Motor neuron (in vitro differentiated cells): ENCODE measurements around the gene CNIH1. TPM values are rescaled to one million over a fixed set of nuclear protein-coding genes. Genes with fewer than 3 reads are reported as not detected.
"Not testable (repeated sequence)": the region's sequence is repeated elsewhere in the genome, so short reads cannot be mapped to it uniquely, and the experiment has no call there.

Source experiments
- ATAC-seq, 8 experiments: fragments of 200-7000 bp; cut with Tn5 transposase; replicated peaks in 6 of 8; 2 replicates each; pipeline ENCODE4 v1.8.0; 2021; ENCODE audit warnings: mild to moderate bottlenecking in 8 of 8, moderate library complexity in 8 of 8
- H3K27ac ChIP-seq, 2 donors: fragments of 250-450 bp; sonication (Bioruptor Pico); 2 replicates each; pipeline ENCODE4 v1.9.0; 2021; ENCODE audit warnings: antibody characterized with exemption in 2 of 2, mild to moderate bottlenecking in 2 of 2, moderate library complexity in 1 of 2
- H3K4me1 ChIP-seq, 2 donors: fragments of 250-450 bp; sonication (Bioruptor Pico); replicated peaks in 1 of 2; 2 replicates each; pipeline ENCODE4 v1.6.1; 2021; ENCODE audit warnings: antibody characterized with exemption in 2 of 2, mild to moderate bottlenecking in 2 of 2, moderate library complexity in 1 of 2
- H3K4me3 ChIP-seq, 5 donors: fragments of 250-450 bp; sonication (Bioruptor Pico); 2 replicates each; pipeline ENCODE4 v1.9.0; 2021; ENCODE audit warnings: antibody characterized with exemption in 5 of 5, mild to moderate bottlenecking in 5 of 5, moderate library complexity in 4 of 5
- WGBS, 10 experiments: fragments of 450-650 bp; shearing (Covaris generic); methylation state at CpG; one replicate each; pipeline ENCODE4 v1.0.0; 2022; 5-methylcytosine and 5-hydroxymethylcytosine counted together
- in situ Hi-C, 9 experiments: fragments of 400-800 bp; cut with MboI; loops; one replicate each; pipeline ENCODE4 v1.15.0; 2021; ENCODE audit warnings: low sequenced_read_pairs in 9 of 9, low pct_unique_long_range_greater_than_20kb in 2 of 9; ENCODE audit not compliant: unreplicated experiment in 9 of 9
- total RNA-seq, 8 experiments: library from RNA; unstranded; fragments of 300-600 nt; gene quantifications; 2 replicates each; pipeline versions ENCODE4 v1.2.3 to v1.2.4, GENCODE V29; 2022

CNIH1 gene
- total RNA-seq, 8 experiments from 2014 or later, result 47.7 to 243 (median 78.3) TPM

DNA sequence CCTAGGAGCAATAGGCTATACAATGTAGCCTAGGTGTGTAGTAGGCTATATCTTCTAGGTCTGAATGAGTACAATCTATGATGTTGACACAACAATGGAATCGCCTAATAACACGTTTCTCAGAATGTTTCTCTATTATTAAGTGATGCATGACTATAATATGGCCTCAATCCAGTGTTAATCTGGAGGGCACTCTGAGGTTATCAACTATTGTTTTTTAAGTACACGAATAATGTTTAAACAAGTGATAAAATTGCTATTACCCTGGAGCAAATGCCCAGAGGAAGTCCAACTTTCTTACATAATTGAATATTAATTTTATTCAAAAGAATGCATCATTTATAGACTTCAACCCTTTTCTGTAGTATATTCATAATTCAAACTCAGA is 16.4 kb upstream of the CNIH1 start:
- in situ Hi-C loops, result no loop called here
- Histone ChIP-seq H3K4me1 (no peaks in the 10 kb centered on the region), H3K27ac (no peak overlapping the region), H3K4me3 (no peak overlapping the region)
- no peak for ATAC-seq
- 52 to 100% (median 75%) methylated on average over 1 to 3 of the region's 3 CpGs; no CpG with 5 or more reads in 1 of the 10 experiments for WGBS, 10 experiments

DNA sequence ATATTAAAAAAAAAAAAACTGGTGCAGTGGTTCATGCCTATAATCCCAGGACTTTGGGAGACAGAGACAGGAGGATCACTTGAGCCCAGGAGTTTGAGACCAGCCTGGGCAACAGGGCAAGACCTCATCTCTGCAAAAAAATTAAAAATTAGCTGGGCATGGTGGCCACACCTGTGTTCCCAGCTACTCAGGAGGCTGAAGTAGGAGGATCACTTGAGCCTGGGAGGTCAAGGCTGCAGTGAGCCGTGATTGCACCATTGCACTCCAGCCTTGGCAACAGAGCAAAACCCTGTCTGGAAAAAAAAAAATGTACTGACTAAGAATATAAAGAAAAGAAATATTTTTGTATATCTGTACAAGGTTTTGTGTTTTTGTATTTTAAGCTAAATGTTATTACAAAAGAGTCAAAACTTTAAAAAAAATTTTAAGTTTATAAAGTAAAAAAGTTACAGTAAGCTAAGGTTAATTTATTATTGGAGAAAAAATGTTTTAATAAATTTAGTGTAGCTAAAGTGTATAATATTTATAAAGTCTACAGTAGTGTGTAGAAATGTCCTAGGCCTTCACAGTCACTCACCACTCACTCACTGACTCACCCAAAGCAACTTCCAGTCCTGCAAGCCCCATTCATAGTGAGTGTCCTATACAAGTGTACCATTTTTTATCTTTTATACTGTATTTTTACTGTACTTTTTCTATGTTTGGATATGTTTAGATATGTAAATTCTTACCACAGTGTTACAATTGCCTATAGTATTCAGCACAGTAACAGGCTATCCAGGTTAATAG is 15.8 kb upstream of the CNIH1 start:
- H3K4me3 ChIP-seq, ATAC-seq, in situ Hi-C loops, H3K27ac ChIP-seq, H3K4me1 ChIP-seq: not testable (repeated sequence)
- 43 to 100% (median 100%) methylated on average over 1 of the region's 1 CpG; no CpG with 5 or more reads in 3 of the 10 experiments for WGBS, 10 experiments

DNA sequence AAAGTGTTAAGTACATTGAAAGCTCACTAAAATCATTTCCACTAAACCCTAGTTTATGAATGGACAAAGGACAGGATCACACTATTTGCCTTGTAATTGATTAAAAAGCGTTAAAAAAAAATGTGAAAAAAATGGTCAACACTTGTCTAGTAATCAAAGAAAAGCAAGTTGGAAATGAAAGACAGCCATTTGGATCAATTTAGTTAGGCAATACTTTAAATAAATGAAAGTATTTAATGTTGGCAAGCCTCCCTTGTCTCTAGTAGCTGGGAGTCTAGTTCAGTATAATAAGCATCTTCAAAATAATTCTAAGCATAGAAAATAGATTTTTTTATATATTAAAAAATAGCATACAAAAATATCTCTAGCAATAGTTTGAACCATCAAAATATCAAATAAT is 14.2 kb upstream of the CNIH1 start:
- in situ Hi-C loops, result no loop called here
- H3K27ac ChIP-seq, result no peak overlapping the region
- WGBS, 10 experiments, result 56 to 100% (median 77%) methylated on average over 1 of the region's 1 CpG; no CpG with 5 or more reads in 2 of the 10 experiments
- no peak overlapping the region for H3K4me3 ChIP-seq
- no peaks in the 10 kb centered on the region for H3K4me1 ChIP-seq
- no peak for ATAC-seq

DNA sequence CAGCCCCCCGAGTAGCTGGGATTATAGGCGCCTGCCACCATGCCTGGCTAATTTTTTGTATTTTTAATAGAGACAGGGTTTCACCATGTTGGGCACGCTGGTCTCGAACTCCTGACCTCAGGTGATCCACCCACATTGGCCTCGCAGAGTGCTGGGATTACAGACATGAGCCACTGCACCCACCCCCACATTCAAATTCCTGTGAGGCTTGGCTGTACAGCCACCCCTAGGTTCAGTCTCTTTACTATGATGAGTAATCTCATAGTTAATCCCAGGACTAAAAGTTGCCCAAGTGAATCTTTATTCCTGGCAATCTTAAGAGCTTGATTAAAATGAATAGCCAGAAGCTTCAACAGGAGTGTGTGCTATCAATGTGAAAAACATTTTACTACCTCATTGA is 12.8 kb upstream of the CNIH1 start:
- H3K4me3 ChIP-seq, H3K4me1 ChIP-seq, in situ Hi-C loops, H3K27ac ChIP-seq, ATAC-seq: not testable (repeated sequence)
- whole genome bisulfite sequencing, 10 experiments, result 50 to 100% (median 85%) methylated on average over 1 to 5 of the region's 5 CpGs; no CpG with 5 or more reads in 4 of the 10 experiments

DNA sequence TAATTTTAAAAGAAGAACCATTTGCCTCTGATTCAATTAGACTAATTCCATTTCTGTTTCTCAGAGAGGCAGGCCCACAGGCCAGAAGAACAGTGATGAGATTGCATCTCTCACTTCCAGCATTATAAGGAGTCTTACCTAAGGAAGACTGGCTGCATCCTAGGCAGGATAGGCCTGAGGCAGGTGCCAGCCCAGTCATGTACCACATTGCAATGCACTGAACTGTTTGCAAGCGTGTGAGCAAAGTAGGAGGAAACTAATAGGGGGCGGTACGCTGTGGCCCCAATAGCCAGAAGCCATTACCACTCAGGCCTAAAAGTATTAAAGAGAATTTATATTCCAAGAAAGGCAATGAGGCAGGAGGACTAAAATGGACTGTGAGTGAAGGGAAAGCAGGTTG is 12.1 kb upstream of the CNIH1 start:
- H3K4me1 ChIP-seq, result no peaks in the 10 kb centered on the region
- in situ Hi-C loops, result no loop called here
- 57 to 100% (median 81%) methylated on average over 2 to 3 of the region's 3 CpGs for WGBS, 10 experiments
- no peak overlapping the region for H3K27ac ChIP-seq
- no peak overlapping the region for H3K4me3 ChIP-seq
- ATAC-seq, result no peak

DNA sequence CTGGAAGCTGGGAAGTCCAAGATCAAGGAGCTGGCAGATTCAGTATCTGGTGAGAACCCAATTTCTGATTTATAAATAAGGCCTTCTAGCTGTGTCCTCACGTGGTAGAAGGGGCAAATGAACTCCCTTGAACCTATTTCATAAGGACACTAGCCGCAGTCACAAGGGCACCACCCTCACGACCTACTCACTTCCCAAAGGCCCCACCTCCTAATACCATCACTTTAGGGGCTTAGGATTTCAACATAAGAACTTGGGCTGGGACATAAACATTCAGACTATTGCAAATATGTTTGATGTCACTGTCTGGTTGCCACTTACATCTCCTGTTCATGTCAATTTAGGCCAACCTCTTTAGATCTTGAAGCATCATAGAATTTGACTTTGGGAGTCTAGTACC is 10.8 kb upstream of the CNIH1 start:
- no peaks in the 10 kb centered on the region for H3K4me1 ChIP-seq

DNA sequence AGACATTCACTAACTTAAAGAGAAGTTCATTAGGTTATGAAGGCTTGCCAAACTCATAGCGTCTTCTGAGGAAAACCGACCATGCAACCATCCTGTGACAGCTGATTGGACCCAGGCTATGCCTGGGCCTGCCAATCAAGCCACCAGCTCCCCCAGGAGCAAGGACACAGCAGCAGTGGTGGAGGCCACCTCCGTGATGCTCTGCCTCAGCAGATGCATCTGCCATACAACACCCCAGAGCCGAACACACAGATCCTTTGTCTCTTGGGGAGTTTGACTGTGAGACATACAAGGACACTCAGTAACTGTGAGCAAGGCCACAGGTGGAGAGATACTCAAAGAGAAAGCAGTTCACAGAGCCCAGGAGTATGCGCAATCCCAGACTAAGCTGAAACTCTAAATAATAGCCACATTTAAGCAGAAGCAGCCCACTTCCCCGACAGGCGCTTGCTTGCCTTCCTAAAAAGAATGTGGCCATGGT is 10.0 kb upstream of the CNIH1 start:
- Histone ChIP-seq H3K4me1 (peaks cover 0 to 1% of the 10 kb centered on the region in 2 donors), H3K27ac (no peak overlapping the region), H3K4me3 (no peak overlapping the region)
- whole genome bisulfite sequencing, 10 experiments, result 85 to 100% (median 94%) methylated on average over 1 to 5 of the region's 7 CpGs; no CpG with 5 or more reads in 1 of the 10 experiments
- in situ Hi-C loops, result no loop called here
- ATAC-seq, result no peak

More for the DNA sequence above, 10.8 kb upstream of the CNIH1 start:
- H3K27ac ChIP-seq, result no peak overlapping the region
- no peak overlapping the region for H3K4me3 ChIP-seq
- 60 to 83% (median 73%) methylated on average over 1 to 3 of the region's 3 CpGs; no CpG with 5 or more reads in 4 of the 10 experiments for WGBS, 10 experiments
- in situ Hi-C loops, result no loop called here
- ATAC-seq, result no peak

DNA sequence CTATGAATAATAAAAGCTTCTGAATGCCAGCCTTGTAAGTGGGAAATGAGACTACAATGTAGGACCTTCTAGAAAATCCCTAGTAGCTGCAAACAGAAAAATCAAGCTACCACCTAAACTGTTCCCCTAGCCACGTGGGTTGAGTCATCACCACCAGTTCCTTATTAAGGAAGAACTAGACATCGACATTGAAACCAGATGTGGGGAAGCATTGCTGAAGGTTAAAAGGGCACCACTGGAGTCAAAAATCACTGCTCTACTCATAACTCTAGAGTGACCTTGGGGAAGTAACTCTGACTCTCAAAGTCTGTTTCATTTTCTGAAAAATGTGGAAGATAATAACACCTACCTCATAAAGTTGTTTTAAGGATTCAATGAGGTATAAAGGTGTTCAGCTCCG is 9.4 kb upstream of the CNIH1 start:
- no peak overlapping the region for H3K27ac ChIP-seq
- peak in 2 of 8 experiments; percentile 32 to 57 for ATAC-seq
- no peak overlapping the region for H3K4me3 ChIP-seq
- in situ Hi-C loops, result no loop called here
- peaks cover 0 to 4% of the 10 kb centered on the region in 2 donors for H3K4me1 ChIP-seq
- 10 to 100% (median 86%) methylated on average over 1 to 3 of the region's 3 CpGs; no CpG with 5 or more reads in 1 of the 10 experiments for WGBS, 10 experiments

DNA sequence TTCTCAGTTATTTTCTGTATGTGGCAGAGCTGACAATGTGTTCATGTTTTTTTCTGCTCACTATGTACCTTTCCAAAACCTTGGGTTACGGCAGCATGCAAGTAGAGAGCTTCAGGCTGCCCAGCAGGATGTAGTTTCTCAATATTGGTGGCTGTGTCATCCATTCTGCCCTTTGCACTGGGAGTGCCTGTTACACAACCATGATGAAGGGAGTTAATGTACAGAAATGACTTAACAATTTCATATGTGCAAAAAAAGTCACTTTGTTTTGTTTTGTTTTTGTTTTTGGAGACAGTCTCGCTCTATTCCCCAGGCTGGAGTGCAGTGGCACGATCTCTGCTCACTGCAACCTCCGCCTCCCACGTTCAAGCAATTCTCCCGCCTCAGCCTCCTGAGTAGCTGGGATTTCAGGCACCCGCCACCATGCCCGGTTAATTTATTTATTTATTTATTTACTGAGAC is 6.1 kb upstream of the CNIH1 start:
- Histone ChIP-seq H3K4me3 (no peak overlapping the region), H3K4me1 (peaks cover 0 to 4% of the 10 kb centered on the region in 2 donors), H3K27ac (no peak overlapping the region)
- in situ Hi-C loops, result no loop called here
- ATAC-seq, result peak in 2 of 8 experiments; percentile 23 to 43
- WGBS, 10 experiments, result 80 to 100% (median 94%) methylated on average over 1 to 8 of the region's 8 CpGs; no CpG with 5 or more reads in 1 of the 10 experiments

DNA sequence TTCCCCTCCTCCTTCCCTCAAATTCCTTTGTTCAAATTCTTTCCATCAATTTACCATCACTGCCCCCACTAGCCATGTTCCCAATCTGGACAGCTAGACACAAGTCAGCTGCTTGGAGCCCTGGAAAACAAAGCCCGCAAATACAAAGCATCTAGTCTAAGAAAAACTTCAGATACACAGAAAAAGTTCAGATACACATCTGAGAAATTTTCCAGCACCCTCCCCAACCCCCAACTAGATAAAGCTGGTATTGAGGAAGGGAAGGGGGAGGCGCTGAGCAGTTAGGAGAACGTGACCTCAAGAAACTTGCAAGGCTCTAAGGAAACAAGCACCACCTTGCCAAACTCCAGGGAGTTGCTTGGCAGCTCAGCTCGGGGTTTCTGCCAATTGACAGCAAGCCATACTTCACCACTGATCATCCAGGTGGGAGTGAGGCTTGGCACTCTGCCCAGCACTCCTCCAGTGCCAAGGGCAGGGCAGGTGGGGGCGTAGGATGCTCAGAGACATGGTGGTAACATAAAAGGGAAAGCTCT is 5.1 kb upstream of the CNIH1 start:
- WGBS, 10 experiments, result 43 to 100% (median 80%) methylated on average over 1 to 4 of the region's 5 CpGs; no CpG with 5 or more reads in 2 of the 10 experiments
- Histone ChIP-seq H3K4me3 (no peak overlapping the region), H3K27ac (no peak overlapping the region), H3K4me1 (peaks cover 4 to 6% of the 10 kb centered on the region in 2 donors)
- in situ Hi-C loops, result no loop called here
- ATAC-seq, result peak in 1 of 8 experiments; percentile 51

DNA sequence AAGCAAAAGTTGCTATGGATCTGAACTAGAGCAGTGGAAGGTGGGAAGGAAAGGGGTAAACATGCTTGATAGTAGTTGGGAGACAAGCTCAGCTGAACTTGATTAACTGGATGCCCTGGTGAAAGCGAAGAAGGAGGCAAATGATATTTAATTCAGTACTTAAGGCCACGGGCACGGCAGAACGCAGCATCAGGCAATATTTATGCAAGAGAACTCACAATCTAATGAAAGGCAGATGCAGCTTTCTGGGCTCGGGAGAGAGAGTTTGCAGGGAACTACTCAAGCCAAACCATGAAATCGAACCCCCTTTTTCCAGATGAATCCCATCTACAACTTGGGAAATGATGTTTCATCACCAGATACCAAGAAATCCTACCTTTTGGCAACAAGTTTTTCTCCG is 3.5 kb upstream of the CNIH1 start:
- 17 to 90% (median 78%) methylated on average over 1 to 7 of the region's 7 CpGs; no CpG with 5 or more reads in 1 of the 10 experiments for WGBS, 10 experiments
- no peak overlapping the region for H3K4me3 ChIP-seq
- H3K4me1 ChIP-seq, result peaks cover 7 to 8% of the 10 kb centered on the region in 2 donors
- no peak for ATAC-seq
- in situ Hi-C loops, result no loop called here
- no peak overlapping the region for H3K27ac ChIP-seq

DNA sequence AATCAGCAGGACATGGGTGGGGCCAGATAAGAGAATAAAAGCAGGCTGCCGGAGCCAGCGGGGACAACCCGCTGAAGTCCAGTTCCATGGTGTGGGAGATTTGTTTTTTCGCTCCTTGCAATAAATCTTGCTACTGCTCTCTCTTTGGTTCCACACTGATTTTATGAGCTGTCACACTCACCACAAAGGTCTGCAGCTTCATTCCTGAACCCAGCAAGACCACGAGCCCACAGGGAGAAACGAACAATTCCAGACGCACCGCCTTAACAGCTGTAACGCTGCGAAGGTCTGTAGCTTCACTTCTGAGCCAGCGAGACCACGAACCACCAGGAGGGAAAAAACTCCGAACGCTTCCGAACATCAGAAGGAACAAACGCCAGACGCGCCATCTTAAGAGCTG is 2.8 kb upstream of the CNIH1 start:
- H3K4me1 ChIP-seq, result peaks cover 14 to 15% of the 10 kb centered on the region in 2 donors

DNA sequence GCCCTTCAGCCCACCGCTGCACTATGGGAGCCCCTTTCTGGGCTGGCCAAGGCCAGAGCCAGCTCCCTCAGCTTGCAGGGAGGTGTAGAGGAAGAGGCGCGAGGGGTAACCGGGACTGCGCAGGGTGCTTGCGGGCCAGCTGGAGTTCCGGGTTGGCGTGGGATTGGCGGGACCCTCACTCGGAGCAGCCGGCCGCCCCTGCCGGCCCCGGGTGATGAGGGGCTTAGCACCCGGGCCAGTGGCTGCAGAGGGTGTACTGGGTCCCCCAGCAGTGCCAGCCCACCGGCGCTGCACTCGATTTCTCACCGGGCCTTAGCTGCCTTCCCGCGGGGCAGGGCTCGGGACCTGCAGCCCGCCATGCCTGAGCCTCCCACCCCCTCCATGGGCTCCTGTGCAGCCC is 1.8 kb upstream of the CNIH1 start:
- in situ Hi-C loops, H3K27ac ChIP-seq, ATAC-seq, H3K4me3 ChIP-seq: not testable (repeated sequence)
- H3K4me1 ChIP-seq, result peaks cover 14 to 16% of the 10 kb centered on the region in 2 donors
- 93 to 100% methylated on average over 3 to 8 of the region's 23 CpGs; no CpG with 5 or more reads in 8 of the 10 experiments for WGBS, 10 experiments

More for the DNA sequence above, 2.8 kb upstream of the CNIH1 start:
- 32 to 100% (median 82%) methylated on average over 1 to 13 of the region's 18 CpGs; no CpG with 5 or more reads in 2 of the 10 experiments for WGBS, 10 experiments
- in situ Hi-C loops, result no loop called here
- no peak overlapping the region for H3K4me3 ChIP-seq
- no peak overlapping the region for H3K27ac ChIP-seq
- ATAC-seq, result no peak
